GM19328 (cell line): ENCODE data around the gene KCNQ2.

ENCODE experiments used
- ATAC-seq: cut with Tn5 transposase; IDR thresholded peaks from one replicate; pipeline ENCODE4 v1.9.1; 2021; ENCODE audit warnings: mild to moderate bottlenecking, moderate library complexity; ENCODE audit not compliant: unreplicated experiment

Gene KCNQ2

GRCh38 chr20:63439866-63440265, 32.6 kb downstream of the KCNQ2 start:
- ATAC-seq, result no peak

DNA sequence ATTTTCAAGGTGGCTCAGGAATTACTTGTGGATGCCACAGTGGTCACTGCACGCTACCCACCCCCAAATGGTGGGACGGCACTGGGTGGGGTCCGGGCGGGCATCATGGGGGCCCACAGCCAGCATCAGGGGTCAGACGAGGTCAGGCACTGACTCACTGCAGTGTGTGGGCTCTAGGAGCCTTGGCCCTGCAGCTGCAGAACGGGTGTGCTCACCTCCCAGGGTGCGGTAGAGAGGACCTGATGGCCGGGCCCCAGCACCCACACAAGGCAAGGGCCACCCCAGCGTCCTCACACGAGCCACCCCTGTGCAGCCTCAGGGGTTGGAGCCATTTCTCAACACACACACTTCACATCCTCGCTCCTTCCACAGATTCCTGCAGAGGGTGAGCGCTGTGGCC, 34.3 kb downstream of the KCNQ2 start:
- no peak for ATAC-seq

DNA sequence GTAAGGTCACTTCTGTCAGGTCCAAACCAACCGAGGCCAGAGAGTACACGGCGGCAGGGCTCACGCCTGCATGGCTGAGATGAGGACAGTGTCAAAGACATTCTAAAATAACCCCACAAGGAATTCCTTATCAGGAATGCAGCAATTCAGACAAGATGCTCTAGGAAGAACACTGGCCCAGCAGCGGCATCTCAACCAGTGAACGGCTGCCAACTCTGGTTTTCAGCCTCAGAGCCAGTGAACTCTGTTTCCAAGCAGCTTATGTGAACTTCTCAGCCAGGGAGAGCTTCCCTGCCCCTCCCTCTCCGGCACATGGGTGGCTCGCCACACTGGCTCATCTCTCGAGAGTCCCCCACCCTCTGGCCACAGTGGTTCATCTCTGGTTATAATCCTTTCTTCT, 36.9 kb downstream of the KCNQ2 start:
- no peak for ATAC-seq

DNA sequence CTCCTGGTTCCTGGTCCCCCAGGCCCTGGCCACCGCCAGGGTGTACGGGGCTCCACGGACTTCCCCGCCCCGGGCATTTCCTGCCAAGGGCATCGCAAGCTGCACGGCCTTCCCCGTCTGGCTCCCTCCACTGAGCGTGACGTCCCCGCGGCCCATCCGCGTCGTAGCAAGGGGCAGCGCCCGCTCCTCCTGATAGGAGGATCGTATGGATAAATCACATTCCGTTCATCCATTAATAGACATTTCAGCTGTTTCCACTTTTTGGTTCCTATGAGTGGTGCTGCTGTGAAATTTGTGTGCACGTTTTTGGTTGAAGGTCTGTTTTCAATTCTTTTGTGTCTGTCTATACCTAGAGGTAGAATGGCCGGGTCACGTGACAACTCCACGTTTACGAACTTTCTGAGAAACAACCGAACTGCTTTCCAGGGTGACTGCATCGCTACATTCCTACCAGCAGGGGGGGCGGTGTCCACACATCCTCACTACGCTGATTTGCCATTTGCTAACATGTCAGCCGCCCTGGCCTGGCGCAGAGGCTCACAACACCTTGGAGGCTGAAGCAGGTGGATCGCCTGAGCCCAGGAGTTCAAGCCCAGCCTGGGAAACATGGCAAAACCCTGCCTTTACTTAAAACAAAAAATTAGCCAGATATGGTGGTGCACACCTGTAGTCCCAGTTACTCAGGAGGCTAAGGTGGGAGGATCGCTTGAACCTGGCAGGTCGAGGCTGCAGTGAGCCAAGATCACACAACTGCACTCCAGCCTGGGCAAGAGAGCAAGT, 37.7 kb downstream of the KCNQ2 start:
- no peak for ATAC-seq

DNA sequence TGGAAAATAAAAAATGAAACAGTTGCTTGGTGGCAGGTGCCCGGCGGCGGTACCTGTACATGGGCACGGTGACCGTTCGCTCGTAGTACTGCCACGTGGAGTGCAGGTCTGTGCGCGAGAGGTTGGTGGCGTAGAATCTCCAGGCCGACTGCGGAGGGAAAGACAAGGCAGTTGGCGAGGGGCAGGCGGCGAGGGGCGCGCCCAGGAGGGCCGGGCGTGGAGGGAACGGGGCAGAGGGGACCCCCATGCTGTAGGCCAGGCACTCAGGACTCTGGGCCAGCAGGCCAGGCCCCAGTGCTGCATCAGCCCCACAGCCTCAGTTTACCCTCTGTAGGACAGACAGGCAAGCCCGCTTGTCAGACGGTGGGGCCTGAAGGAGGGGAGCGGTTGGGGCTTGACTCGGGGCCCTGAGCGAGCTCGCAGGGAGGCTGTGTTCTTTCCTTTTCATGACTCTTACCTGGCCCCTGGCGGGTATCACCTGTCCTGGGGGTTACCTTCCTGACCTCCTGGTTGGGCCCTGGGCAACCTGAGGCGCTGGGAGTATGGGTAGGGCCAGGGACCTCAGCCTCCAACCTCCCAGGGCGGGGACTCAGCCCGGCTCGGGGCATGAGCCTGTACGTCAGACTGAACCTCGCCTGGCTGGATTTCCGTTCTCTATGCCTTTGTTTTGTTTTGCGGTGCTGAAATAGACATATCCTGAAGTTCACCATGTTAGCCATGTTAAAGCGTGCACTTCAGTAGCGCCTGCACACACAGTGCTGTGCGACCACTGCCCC, 38.5 kb downstream of the KCNQ2 start:
- ATAC-seq, result no peak

GRCh38 chr20:63433351-63433750, 39.1 kb downstream of the KCNQ2 start:
- ATAC-seq, result no peak

DNA sequence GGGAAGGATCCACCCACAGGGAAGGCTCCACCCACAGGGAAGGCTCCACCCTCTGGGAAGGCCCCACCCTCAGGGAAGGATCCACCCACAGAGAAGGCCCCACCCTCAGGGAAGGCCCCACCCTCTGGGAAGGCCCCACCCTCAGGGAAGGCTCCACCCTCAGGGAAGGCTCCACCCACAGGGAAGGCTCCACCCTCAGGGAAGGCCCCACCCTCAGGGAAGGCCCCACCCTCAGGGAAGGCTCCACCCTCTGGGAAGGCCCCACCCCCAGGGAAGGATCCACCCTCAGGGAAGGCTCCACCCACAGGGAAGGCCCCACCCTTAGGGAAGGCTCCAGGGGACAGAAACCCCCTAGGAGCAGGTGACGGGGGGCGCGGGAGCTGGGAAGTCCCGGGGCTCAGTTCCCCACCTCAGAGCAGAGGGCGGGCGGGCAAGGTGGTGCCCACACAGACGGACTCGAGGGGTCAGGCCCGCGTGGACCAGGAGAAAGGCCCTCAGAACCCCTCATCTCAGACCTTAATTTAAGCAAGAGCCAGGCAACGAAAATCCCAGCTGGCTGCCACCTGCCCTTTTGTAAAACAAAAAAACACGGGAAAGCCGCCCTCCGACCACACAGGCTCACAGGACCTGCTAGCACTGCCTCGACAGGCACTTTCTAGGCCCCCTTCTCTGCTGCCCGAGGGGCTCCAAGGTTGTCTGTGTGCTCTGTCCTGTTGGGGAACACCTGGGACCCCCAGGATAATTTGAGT, 39.7 kb downstream of the KCNQ2 start:
- ATAC-seq, result no peak

DNA sequence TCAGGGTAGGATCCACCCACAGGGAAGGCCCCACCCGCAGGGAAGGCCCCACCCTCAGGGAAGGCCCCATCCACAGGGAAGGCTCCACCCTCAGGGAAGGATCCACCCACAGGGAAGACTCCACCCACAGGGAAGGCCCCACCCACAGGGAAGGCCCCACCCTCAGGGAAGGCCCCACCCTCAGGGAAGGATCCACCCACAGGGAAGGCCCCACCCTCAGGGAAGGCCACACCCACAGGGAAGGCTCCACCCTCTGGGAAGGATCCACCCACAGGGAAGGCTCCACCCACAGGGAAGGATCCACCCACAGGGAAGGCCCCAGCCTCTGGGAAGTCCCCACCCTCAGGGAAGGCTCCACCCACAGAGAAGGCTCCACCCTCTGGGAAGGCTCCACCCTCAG, 40.5 kb downstream of the KCNQ2 start:
- ATAC-seq, result no peak

DNA sequence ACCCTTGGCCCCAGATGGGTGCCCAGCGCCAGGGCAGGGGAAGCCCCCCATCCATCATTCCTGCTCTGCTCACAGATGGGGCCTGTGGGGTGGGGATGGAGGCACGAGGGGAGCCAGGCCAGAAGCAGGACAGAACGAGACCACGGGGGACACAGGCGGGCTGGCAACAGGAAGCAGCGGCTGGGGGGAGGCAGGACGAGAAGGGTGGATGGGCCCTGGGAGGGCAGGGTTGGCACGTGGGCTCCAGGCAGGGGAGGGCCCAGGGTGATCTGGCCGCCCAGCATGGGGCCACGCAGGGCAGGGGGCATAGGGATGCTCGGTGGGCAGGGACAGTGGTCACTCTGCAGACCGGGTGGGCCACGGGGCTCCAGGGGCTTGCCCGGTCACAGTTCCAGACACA, 41.6 kb downstream of the KCNQ2 start:
- no peak for ATAC-seq

GRCh38 chr20:63429992-63430391, 42.5 kb downstream of the KCNQ2 start:
- ATAC-seq, result no peak

DNA sequence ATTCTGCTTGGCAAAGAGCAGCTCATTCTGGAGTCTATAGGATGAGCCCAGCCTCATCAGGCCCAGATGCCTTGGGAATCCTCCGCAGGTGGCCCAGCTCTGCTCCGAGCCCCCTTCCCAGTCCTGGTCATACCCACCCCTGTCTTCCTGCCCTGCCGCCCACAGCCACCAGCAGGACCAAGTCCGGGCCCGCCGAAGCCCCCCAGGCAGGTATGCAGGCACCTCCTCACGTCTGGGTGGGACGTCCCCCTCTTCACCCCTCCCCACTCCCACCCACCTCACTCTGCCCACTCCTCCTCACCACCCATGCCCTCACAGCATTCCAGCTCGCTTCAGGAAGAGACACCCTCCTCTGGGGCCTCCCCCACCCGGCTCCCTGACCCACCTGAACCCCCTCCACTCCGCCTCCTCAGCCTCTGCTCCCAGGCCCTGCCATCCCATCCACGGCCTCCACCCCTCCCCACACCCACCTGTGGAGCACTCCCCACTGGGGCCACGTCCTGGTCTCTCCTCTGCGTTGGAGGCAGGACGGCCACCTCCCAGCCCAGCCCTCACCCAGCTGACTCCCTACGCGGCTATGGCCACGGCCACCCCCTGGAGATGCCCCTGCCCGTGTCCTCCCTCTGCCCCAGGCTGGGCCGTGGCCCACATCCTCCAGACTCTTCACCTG, 43.4 kb downstream of the KCNQ2 start:
- no peak for ATAC-seq

- no peak for ATAC-seq
Observed at GRCh38 chr20:63427724-63428330, 44.6 kb downstream of the KCNQ2 start.

- no peak for ATAC-seq
Observed at GRCh38 chr20:63427206-63427605, 45.2 kb downstream of the KCNQ2 start.

- no peak for ATAC-seq
Observed at GRCh38 chr20:63425846-63426485, 46.5 kb downstream of the KCNQ2 start.

DNA sequence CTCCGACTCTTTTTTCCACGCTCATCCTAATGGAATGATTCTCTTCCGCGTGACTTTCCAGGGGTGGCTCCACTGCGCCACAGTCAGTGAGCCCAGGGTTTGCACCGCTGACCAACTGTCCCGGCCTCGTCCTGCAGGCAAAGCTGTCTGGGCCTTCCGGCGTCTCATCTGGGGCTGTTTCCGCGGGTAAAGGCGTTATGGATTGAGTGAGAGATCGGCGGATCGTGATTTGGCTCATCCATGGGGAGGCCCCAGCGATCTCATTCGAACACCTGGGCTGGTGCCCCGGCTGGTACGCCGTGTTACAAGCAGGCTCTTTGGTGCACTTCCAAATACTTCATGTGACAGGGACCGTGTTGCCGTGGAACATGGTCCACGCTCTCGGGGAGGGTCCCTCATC, 47.8 kb downstream of the KCNQ2 start:
- no peak for ATAC-seq

DNA sequence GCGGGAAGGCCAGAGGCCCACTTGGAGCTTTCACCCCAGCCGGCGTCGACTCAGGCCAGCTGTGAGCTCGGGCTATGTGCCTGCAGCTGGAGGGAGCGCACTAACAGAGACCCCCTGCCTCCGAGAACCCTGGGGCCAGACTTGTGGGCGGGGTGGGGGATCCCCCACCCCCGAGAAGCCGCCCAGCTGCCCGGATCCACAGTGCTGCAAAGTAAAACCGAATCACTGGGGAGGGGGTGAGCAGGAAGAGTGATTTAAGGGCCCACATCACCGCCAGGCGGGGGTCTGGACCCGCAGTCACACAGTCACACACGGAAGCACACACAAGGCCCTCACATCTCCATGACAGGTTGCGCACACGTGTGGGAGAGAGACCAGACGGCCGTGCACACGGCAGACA, 48.7 kb downstream of the KCNQ2 start:
- no peak for ATAC-seq

DNA sequence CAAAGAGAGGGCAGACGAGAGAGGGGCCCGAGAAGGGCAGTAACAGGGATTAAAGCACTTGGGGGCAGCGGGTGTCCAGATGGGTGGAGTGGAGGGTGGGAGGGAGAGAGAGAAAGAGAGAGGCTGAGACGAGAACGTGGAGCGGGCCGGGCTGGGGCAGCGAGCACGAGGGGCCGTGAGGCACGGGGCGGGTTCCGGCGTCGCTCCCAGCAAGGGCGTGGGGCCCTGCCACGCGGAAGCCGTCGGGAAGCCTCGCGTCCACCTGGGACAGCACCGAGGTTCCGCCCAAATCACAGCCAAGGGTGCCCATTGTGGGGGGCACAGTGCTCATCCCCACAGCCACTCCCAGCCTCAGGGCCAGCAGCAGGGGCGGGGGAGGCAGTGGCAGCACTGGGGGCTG, 49.8 kb downstream of the KCNQ2 start:
- no peak for ATAC-seq

GRCh38 chr20:63421913-63422312, 50.5 kb downstream of the KCNQ2 start:
- ATAC-seq, result no peak

GRCh38 chr20:63421094-63421692, 51.3 kb downstream of the KCNQ2 start:
- ATAC-seq, result no peak
